HG03103 (cell line): Measurements from ENCODE around the gene MEGF6.

Source experiments
- ATAC-seq: cut with Tn5 transposase; IDR thresholded peaks from one replicate; pipeline ENCODE4 v1.9.1; 2021; ENCODE audit warnings: low read depth; ENCODE audit not compliant: unreplicated experiment

Gene MEGF6

GRCh38 chr1:3510136-3510955 is 101.0 kb downstream of the MEGF6 start:
- ATAC-seq, result no peak

DNA sequence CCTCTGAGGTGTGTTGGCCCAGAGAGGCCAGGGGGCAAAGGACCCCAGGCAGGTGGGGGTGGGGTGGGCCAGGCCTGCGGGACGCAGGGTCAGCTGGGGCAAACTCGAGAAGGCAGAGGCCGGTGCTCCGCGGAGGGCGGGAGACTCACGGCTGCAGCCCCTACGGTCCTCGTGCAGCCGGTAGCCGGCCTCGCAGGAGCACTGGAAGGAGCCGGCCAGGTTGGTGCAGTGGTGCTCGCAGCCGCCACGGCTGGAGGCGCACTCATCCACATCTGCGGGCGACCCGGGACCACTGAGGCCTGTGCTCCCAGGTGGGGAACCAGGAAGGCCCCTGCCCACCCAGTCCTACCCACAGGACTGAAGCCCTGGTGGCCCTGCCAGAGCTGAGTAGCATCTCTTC is 101.6 kb downstream of the MEGF6 start:
- no peak for ATAC-seq

GRCh38 chr1:3508757-3509415 is 102.4 kb downstream of the MEGF6 start:
- no peak for ATAC-seq

DNA sequence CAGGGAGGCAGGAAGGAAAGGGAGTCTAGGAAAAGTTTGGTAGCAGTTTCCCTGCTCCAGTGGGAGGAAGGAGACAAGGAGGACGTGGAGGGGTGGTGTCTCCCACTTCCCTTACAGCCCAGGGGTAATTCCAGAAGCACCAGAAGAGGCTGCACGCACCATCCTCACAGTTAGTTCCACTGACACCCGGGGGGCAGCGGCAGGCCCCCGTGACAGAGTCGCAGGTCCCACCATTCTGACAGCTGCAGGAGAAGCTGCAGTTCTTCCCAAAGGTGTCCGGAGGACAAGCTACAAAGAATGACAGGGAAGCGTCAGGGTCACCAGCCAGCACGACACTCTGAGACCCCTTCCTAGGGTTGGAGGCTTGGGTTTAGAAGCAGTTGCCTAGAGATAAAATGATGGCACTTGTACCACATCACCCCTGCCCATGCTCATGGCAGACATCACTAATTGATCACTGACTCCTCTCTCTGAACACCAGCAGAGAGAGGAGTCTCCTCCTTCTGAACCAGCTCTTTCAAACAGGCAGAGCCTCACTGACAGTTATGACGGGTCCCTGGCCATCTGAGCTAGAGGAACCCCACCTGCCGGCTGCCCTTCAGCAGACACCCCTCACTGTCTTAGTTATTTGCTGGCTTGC is 103.6 kb downstream of the MEGF6 start:
- no peak for ATAC-seq

DNA sequence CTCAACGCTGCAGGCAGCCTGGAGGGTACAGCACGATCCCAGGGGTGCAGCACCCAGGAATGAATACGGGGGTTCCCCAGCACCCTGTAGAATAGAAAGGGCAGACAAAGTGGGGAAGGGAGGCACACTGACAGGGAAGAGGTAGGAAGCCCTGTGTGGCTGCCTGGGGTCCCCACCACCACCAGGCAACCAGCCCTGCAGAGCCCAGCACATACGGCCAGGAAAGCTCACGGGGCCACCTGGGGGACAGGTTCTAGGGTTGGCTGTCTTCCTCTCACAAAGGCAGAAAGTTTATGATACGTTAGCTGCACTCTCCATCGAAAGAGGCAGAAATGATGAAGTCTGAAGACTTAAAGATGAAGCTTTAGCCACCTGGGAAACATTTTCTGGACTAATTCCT is 104.4 kb downstream of the MEGF6 start:
- no peak for ATAC-seq

GRCh38 chr1:3506041-3506440 is 105.3 kb downstream of the MEGF6 start:
- no peak for ATAC-seq

GRCh38 chr1:3505161-3505560 is 106.1 kb downstream of the MEGF6 start:
- no peak for ATAC-seq

- ATAC-seq, result no peak
These were observed 106.5 kb downstream of the MEGF6 start for GRCh38 chr1:3504822-3505153.

DNA sequence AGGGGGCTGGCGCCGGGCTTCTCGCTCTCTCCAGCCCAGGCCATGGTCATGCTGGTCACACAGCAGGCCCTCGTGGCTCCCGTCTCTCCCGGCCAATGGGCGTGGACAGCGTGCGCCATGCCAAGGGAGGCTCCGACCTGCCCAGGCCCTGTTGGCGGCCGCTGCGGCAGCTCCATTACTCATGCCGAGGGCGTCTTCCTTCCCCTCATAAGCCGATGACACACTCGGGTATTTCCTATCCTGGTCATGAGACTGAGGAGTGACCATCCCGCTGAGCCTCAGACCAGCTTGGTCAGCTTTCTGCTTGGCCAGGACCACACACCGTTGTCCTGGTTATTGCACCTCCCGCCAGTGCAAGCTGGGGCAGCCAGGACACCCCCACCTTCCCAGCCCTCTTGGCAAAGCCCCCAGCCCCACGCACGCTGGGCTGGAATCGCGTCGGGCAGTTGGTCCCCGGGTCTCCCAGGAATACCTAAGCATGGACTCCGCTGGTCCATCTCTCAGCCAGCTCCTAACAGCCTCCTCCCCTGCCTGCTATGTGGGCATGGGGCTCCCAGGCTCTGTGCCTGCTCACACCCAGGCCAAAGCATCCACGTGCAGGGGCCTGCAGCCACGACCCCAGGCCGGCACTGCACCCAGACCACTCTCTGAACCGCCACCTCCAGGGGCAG is 107.0 kb downstream of the MEGF6 start:
- ATAC-seq, result no peak

DNA sequence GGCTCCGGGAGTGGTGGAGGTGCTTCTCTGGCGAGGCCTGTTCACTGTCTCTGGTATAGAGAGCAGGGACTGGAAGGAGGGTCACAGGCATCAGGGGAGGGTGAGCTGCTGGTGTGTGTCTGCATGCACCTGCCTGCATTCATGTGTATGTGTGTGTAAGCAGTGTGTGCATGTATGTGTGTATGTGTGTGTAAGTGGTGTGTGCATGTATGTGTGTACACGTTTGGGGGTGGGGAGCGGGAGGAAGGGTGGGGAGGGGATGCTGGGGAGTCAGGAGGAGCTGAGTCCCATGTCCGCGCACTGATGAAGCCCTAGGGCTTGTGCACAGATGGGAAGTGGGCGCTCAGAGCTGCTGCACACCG is 107.8 kb downstream of the MEGF6 start:
- no peak for ATAC-seq

DNA sequence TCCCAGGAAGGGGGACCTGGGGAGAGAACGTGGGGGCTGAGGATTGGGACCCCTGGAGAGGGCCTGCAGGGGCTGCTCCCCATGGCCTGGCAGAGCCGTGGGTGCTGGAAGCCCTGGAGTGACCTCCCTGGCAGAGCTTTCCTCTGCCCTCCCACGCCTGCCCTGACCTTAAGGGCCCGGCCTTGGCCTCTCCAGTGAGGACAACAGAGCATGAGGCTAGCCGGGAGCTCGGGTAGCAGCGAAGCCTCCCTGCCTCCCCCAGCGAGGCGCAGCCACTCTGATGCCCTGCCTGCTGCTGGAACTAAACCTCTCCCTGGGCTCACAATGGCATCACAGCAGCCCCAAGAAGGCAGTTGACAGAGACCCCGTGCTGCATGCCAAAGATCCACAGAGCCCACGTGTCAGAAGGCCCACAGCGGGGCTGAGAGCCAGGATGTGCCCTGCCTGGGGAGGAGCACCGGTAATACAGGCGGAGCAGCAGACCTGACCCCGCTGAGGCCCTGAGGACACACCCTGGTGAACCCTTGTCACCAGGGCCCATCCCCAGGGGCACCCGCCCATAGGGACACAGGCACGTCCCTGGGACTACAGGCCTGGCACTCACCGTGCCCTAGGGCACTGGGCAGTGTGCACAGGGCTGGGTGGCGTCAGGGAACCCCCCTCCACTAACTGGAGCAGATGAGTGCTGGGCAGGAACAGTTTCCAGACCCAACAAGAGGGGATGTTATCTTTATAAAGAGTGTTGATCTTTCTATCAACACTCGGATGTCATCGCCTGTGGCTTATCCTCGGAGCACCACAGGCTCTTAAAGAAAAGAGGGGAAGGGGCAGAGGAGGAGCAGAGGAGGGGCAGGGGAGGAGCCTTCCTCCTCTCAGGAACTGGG is 108.4 kb downstream of the MEGF6 start:
- ATAC-seq, result no peak

- ATAC-seq, result no peak
These were observed 109.3 kb downstream of the MEGF6 start for GRCh38 chr1:3501856-3502640.

DNA sequence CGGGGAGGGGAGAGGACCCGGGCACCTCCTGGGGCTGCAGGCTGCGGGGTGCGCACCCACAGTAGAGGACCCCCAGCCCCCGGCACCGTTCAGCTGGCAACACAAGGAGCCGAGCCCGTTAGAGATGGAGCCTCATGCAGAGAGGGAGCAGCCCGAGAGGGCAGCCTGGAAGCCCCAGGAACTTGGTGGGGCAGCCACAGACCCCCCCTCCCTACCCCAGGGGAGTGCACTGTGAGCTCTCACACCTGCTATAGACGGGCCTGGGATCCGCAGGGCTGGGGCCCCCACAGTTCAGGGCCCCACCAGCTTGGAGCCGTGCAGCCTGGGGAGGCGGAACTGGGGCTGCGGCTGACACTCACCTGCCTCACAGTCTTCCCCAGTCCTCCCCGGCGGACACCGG is 109.9 kb downstream of the MEGF6 start:
- ATAC-seq, result no peak

- no peak for ATAC-seq
These were observed 111.0 kb downstream of the MEGF6 start for GRCh38 chr1:3500265-3500835.

DNA sequence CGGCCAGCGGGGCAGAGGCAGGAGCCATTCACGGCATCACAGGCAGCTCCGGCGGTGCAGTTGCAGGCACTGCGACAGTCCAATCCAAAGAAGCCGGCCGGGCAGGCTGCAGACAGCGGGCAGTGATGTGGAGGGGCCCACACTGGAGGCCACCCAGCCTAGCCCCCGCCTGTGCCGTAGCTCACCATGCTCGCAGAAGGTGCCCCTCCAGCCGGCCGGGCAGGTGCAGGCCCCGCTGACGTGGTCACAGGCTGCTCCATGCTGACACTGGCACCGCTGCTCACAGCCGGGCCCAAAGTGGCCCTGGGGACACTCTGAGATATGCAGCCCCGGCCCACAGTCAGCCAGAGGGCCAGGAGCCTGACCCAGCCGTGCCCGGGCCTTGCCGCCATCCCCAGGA is 111.7 kb downstream of the MEGF6 start:
- ATAC-seq, result no peak

DNA sequence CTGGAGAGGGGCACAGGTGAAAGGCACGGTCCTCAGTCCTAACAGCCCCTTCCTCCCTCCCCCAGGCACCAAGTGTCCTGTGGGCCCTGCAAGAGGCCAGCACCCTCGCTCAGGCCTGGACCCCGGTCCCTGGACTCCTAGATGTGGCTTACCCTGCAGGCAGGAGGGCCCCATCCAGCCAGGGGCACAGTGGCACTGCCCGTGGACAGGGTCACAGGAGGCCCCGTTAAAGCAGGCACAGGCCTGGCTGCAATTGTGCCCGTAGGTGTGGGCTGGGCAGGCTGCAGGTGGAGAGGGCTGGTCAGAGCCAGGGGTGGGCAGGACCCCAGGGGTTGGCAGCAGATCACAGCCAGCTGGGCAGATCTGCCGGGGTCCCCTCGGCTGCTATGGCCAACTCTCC is 112.3 kb downstream of the MEGF6 start:
- ATAC-seq, result no peak

GRCh38 chr1:3498246-3498930 is 112.9 kb downstream of the MEGF6 start:
- no peak for ATAC-seq

GRCh38 chr1:3497521-3497920 is 113.8 kb downstream of the MEGF6 start:
- no peak for ATAC-seq

GRCh38 chr1:3496916-3497315 is 114.4 kb downstream of the MEGF6 start:
- no peak for ATAC-seq
